DMS153 treated with DMSO at 0.1 percent for 48 hours (cell line): ENCODE data around the gene TRIP12.
A peak's percentile ranks its signal among the peaks of the same experiment; 100 is the strongest.
"Not testable (repeated sequence)": the region's sequence is repeated elsewhere in the genome, so short reads cannot be mapped to it uniquely, and the experiment has no call there.

Experiments used
- DNase-seq: peaks from one replicate; lab custom pipeline; 2025; ENCODE audit not compliant: unreplicated experiment; lab: John Stamatoyannopoulos, UW

The TRIP12 gene

DNA sequence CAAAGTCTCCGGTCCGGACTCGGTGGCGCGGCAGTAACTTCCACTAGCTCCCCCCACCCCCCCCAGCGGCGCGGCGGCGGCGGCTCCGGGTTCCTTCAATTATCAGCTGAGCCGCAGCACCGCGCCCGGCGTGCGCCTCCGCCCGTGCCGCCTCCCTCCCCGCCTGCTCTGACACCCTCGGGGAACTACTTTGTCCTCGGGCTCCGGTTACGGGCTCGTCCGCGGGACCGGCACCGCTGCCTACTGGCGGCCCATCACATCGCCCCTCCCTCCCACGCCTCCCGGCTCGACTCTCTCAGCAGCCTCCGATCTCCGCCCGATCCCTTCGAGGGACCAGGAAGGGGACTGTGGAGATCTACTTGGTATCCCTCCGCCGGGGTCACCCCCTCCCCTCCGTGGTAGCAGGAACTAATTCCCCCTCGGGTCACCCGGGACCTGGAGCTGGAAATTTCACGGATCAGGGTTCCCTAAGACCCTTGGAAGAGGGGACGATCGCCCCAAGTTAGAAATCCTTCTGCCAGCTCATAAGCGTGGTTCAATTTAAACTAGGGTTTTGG, at the start of gene TRIP12:
Gene TRIP12, minus strand, starts transcription at position 118 of the 557 bp plus-strand sequence. CDS start 41,930 bp downstream, outside the sequence.
- DNase-seq, result peak; percentile 91

DNA sequence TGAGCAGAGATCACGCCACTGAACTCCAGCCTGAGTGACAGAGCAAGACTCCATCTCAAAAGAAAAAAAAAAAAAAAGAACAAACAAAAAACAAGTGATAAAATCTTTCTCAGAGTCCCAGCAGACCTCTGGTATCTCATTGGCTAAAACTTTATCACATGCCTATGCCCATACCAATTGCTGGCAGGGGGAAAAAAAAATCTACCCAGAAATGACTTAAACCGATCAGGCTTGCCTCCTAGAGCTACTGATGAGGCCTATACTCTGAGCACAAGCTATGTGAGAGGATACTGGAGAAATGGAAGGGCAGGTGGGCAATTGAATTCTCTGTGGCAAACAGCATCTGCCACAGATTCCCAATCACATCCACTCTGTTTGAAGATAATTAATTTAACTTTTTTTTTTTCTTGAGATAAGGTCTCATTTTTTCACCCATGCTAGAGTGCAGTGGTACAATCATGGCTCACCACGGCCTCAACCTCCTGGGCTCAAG, 49.5 kb upstream of the TRIP12 start:
- DNase-seq, result no peak

DNA sequence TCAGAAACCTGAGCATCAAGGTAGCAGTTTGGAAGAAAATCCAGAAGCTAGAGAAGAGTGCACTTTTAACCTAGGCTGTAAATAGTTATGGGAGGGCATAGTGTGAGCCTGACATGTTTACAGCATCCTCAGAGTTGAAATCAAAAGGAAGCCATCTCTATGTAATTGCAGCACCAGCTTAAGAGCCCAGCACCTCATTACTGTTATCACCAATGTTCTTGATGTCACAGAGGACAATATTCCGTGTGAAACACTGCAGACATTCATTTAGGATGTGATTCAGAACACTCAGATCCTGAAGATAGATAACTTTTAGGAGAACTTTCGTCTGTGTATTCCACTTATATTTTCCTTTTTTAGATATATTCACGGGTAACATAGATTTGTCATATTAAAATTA, 48.6 kb upstream of the TRIP12 start:
- no peak for DNase-seq

DNA sequence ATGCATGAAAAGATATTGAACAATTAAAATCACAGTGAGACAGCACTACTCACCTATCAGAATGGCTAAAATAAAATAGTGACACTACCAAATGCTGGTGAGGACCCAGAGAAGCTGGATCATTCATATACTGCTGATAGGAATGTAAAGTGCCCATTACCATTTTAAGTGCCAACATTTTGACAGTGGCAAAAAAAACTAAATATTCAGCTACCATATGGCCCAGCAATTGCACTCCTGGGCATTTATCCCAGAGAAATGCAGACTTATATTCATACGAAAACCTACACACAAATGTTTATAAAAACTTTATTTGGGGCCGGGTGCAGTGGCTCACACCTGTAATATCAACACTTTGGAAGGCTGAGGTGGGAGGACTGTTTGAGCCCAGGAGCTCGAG, 48.1 kb upstream of the TRIP12 start:
- DNase-seq, result no peak

DNA sequence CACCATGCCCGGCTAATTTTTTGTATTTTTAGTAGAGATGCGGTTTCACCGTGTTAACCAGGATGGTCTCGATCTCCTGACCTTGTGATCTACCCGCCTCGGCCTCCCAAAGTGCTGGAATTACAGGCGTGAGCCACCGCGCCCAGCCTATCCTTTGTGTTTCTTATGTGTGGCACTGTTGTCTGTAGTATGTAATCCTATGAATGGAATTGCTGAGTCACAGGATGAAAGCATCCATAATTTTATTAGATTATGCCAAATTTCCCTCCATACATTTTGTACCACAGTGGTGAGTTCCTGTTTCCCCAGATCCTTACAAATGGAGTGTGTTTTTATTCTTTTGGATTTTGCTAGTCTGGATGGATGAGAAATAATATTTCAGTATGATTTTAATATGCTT, 41.8 kb upstream of the TRIP12 start:
- DNase-seq, result not testable (repeated sequence)

DNA sequence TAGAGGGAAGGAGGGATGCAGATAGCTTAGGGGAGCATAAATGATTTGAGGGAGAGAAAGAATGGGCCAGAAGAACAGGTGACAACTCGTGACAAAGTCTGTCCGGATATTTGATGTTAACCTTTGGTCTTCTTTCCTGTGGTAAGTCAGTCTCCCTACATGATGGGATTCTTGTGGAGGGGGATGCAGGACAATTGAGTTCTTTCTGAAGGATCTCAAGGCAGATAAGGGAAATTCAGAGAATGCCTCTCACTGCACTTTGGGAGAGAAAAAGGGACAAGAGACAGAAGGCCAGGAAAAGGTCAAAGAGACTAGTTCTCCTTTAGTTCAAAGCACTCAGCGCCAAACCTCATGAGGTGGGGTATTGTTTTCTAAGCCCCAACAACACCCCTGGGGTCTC, 34.7 kb upstream of the TRIP12 start:
- DNase-seq, result no peak

DNA sequence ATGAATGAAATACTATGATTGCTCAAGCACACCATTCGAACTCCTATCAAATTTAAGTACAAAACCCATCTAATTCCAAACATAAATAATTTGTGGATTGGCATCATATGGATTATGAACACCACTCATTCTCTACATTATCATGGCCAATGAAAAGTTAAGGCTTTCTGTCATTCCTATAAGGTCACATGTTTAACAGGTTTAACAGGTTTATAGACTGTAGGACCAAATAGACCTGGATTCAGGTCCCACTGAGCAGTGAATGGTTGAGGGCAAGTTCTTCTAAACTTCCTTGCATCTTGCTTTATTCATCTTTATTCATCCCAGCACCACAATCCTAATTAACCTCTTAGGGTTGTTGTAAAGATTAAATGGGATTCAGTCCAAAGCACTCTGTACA, 33.9 kb upstream of the TRIP12 start:
- DNase-seq, result no peak

DNA sequence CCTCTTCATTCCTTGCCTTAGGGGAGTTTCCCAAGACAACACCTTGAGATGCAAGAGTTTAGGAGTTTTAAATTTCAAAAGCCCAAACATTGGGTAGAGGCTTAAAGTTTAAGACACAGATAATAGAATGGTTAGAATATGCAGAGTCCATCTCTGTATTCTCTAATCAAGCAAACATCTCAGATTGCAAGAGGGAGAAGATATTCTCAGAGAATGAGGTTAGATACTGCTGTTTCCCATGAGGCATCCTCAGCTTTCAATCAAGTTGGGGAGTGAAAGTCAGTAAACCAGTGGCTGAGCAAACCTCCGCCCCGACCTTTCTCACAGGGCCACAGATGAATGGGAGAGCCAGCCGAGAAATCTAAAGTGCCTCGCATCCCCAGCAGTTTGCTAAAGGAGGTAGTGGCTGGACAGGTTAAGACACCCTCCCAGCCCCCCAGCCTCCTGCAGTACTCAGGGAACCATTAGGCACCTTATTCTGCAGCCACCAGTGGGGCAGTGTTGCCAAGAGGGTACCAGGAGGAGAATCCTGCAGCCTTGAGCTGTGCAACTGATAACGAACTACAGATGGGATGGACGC, 30.5 kb upstream of the TRIP12 start:
- no peak for DNase-seq

DNA sequence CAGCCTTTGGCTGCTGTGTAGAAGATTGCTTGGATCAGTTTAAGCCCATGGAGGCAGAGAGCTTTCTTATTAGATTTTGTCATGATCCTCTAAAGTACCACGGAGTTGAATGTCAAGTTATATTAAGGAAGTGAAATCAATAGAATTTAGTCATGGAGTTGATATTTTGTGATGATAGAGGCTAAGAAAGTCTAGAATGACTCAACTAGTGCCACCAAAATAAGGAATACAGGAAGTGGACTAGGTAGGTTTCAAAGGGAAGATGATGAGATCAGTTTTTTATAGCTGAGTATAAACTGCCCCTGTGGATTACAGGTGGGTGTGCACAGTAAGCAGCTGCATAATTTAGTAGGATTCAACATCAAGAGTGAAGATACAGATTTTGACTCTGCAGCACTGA, 25.7 kb upstream of the TRIP12 start:
- DNase-seq, result no peak

DNA sequence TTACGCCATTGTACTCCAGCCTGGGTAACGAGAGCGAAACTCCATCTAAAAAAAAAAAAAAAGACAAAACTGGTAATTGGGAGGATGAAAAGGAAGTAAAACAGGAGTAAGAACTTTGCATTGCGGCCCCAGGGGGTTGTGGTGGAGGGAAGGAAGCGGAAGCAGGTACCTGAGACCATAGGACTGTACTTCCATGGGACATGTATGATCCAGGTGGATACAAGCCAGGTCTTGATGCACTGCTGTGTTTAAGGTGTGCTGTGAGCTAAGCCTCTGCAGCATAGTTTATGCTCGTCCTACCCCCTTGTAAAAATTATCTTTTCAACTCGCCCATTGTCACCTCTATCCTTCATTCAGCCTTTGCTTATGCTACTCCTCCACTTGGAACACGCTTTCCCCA, 24.2 kb upstream of the TRIP12 start:
- no peak for DNase-seq

DNA sequence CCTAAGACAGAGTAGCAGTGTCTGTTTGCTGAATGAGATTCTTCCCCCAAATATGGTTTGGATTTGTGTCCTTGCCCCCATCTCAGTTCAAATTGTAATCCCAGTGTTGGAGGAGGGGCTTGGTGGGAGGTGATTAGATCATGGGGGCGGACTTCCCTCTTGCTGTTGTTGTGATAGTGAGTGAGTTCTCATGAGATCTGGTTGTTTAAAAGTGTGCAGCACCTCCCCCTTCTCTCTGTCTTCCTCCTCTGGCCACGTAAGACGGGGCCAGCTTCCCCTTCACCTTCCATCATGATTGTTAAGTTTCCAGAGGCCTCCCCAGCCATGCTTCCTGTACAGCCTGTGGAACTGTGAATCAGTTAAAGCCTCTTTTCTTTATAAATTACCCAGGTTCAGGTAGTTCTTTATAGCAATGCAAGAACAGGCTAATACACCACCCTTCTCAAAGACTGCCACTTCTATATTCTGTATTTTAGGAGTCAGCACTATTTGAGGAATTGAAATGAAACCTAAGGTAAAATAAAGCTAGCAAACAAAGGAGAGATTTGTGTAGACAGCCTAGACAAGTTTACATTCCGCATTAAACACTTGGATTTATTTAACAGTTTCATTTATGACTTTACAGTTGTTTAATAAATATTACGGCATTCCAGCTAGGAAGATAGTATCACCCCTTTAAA, 22.1 kb upstream of the TRIP12 start:
- no peak for DNase-seq

DNA sequence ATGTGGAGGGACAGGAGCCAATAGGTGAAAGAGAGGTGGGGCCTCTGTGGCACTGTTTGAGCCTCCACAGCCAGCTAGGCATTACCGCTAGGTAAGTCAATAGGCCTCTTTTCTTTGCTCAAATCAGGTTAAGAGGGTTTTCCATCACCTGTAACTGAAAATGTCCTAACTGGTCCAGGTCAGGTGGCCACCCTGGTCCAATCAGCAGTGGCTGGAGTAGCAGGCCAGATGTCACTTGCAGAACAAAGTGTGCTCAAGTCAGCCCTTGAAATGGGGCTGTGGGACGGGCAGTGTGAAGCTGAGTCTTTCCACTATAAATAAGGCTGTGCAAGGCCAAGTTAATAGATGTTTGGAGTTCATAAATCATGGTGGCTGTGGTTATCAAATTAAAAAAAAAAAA, 21.4 kb upstream of the TRIP12 start:
- DNase-seq, result no peak

DNA sequence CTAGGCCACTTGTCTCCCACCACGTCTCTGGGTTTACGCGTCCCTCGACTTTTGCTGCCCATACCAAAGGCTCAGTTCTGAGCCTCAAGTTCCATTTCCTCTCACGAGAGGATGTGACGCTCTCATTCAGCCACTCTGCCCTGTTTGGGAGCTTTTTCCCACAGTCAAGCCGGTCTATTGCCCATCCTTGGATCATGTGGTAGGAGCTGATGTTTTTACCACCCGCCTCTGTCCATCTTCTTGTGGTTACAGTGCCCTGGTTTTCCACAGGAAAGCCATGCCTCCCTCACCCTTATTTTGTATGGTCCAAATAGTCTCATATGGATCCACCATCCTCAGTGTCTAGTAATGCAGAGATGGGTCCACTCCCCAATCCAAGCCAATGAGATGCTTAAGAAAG, 20.9 kb upstream of the TRIP12 start:
- no peak for DNase-seq

DNA sequence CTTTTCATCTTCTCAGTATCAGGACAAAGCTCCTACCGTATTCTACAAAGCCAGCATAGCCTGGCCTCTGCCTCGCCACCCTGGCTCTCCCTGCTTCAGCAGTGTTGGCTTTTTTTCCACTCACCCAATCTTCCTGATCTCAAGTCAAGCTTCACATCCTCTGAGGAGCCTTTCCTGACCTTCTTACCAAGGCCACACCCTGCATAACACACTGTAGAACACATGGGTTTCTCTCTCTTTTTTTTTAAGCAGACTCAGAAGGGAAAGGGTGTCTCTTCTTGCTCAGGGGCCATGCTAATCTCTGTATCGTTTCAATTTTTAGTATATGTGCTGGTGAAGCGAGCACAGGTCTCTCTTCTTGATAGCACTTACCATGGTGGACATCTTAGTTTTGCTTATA, 15.7 kb upstream of the TRIP12 start:
- DNase-seq, result no peak

DNA sequence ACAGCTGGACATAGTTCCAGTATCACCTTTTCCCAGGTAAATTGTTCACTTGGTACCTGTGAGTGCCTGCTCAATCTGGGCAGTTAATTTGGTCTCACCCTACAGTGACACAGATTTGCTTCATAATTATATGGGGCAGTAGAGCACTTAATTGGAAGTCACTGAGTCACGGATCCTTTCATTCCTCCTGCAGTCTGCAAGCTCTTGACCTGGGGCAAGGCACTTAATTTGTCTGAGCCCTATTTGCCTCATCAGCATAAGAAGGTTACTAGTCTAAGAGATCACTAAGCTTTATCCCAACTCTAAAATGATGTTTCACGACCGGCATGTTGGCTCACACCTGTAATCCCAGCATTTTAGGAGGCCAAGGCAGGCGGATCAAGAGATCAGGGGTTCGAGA, 9.4 kb upstream of the TRIP12 start:
- DNase-seq, result no peak

DNA sequence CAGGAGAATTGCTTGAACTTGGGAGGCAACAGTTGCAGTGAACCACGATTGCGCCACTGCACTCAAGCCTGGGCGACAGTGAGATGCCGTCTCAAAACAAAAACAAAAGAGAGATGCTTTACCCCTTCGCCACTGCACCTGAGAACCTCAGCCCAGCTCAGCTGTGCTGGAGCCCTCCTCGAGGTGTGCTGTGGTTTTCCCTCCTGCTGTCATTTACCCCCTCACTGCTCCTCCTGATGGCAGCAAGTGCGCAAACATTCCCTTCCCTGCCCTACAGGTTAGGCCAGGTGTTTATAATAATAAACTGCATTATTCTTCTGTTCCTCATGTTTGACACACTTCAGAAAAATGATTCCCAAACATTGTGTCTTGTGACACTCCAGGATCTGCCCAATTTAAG, 8.8 kb upstream of the TRIP12 start:
- DNase-seq, result no peak

DNA sequence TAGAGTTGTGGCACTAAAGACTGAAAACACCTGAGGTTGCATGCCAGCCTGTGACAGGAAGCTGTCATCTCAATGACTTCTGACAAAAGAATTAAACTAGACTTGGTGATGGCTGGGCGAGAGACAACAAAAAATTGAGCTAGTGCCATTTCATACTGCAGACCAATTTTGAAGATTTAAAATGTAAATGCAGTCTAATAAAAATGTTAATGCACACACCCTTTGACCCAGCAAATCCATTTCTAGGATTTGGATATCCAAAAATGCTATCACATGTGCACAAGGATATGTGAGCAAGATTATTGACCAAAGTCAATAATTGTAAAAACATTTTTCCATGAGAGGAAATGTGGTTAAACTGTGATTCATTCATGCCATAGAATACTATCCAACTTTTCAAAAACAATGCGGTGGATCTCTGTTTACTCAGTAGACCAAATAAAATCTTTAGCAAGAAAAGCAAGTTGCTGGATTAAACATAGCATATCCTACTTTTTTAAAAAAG, 6.1 kb upstream of the TRIP12 start:
- no peak for DNase-seq

DNA sequence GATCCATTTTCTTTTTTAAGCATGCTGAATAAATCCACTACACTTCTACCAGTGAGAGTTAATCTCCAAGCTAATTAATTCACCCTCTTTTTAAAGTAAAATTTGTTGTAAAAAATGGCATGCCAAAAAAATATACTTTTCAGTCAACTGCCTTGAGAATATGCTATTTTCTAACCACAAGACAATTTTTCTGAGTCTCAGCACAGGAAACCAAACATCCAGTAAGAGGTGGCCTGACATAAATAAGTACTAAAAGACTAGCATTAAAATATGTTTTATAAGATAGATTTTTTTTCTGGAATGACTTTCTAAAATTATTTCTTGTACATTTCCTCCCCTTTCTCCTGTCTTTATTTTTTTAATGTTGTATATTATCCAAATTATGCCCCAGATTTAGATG, 3.4 kb upstream of the TRIP12 start:
- no peak for DNase-seq

DNA sequence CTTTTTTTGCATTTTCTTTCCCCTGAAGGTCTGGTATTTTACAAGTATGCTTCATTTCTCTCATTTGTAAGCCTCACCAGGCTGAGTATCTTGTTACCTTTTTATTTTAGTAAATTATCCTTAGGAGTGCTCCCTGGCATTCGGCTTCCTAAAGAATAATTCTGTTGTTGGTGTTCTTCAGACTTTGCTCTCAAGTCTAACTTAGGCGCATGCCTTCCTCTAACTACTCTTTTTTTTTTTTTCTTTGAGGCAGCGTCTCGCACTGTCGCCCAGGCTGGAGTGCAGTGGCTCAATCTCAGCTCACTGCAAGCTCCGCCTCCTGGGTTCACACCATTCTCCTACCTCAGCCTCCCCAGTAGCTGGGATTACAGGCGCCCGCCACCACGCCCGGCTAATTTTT, 2.7 kb upstream of the TRIP12 start:
- DNase-seq, result not testable (repeated sequence)

DNA sequence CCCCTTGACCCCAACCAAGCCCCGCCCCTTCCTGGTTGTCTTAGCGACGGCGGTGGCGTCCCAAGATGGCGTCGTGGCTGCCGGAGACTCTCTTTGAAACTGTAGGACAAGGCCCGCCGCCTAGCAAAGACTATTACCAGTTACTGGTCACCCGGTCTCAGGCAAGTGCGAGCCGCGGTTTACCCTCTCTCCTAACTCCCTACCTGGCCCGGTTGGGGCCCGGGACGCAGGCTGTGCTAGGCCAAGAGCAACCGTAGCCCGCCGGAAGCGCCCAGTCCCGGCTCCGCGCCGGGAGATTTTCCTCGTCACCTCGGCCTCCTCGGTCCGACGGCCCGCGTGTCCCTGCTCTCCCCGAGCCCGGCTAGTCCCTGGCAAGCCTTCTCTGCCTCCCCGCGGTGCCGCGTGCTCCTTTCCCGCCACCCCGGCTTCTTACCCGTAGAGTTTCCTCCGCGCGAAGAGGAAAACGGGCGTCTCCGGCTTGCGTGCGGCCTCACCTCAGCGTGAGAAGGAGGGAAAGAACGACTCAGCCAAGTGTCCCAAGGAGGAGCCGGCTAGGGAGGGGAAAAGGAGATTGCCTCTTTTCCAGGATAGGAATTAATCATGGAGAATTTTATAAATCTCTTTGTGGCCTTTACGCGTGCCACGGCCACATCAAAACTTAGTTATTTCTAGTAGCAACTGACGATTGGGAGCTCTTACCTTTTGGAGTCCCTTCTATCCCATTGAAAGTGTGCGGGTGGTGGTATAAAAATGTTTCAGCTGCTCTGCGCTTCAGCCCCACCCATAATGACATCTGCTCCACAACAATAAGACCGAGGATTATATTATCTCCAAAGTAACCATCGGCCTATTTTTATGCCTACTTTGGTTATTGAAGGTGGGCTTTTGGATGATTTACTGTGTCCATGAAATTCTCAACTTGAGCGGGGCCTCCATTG, 909 bp upstream of the TRIP12 start, which contains the start of gene FBXO36:
Gene FBXO36, plus strand, starts transcription at position 55 of the 938 bp plus-strand sequence. Its CDS starts 11 bp downstream, at position 66.
- peak; percentile 80 for DNase-seq
